Right cardiac atrium (tissue), 5 donors: ENCODE data around the gene ITPRIPL1. TPM values are rescaled to one million over a fixed set of nuclear protein-coding genes. Genes with fewer than 3 reads are reported as not detected.
A peak's percentile ranks its signal among the peaks of the same experiment; 100 is the strongest.

ENCODE experiments used
- ATAC-seq, 2 donors: fragments of 200-7000 bp; cut with Tn5 transposase; one replicate each; pipeline versions ENCODE4 v1.8.0 to v1.9.1; 2020; ENCODE audit warnings: moderate library complexity in 2 of 2, mild to moderate bottlenecking in 1 of 2
- DNase-seq, 3 donors: peaks; one replicate each; pipeline ENCODE4 v3.0.0-alpha.2; 2020
- H3K27ac ChIP-seq: one replicate; pipeline ENCODE4 v1.5.1; 2013; ENCODE audit warnings: mild to moderate bottlenecking, low read length, control low read depth, moderate library complexity
- H3K27me3 ChIP-seq: one replicate; pipeline ENCODE4 v1.6.1; 2013; ENCODE audit not compliant: control insufficient read depth, insufficient read depth
- H3K4me1 ChIP-seq: one replicate; pipeline ENCODE4 v1.6.1; 2013; ENCODE audit warnings: low read length; ENCODE audit not compliant: control insufficient read depth, insufficient read depth
- H3K4me3 ChIP-seq: one replicate; pipeline ENCODE4 v1.5.1; 2013; ENCODE audit warnings: low read length, control low read depth
- H3K9me3 ChIP-seq: one replicate; pipeline ENCODE4 v1.6.1; 2013; ENCODE audit warnings: low read length; ENCODE audit not compliant: control insufficient read depth
- WGBS: extraction: QIAGEN DNeasy Blood & Tissue Kit; methylation state at CpG from one replicate; pipeline ENCODE4 v1.1.7; 2013; 5-methylcytosine and 5-hydroxymethylcytosine counted together
- intact Hi-C, 4 donors: fragments of 100-400 bp; cut with DNase I; formaldehyde crosslinking; loops; one replicate each; pipeline versions ENCODE4 v1.11.0 to v1.14.0; 2022 to 2023
- polyA plus RNA-seq: library from polyadenylated mRNA; stranded (reverse); fragments of 200-250 nt; gene quantifications from one replicate; pipeline ENCODE4 v1.2.3, GENCODE V29; 2013
- total RNA-seq, 4 donors: library from RNA; stranded (reverse); fragmentation: NEBNext Ultra II Directional; extraction: Animal tissue kit (Norgen Biotek cat#: 25700); gene quantifications; one replicate each; pipeline ENCODE4 v1.2.1, GENCODE V29; 2021
- donor health status: healthy with polysubstance abuse.
- donor health status: DM: no; HTN: yes; CAD: no.
- donor health status: DM: no; HTN: no; CAD: no.
- donor health status: DM: no; HTN: yes; CAD: no; lungs with severe emphysema.
- donor health status: DM: yes; HTN: yes; CAD: no.

Gene ITPRIPL1
- total and polyA plus RNA-seq, 5 donors = 0.50 to 1.5 (median 0.68) TPM

GRCh38 chr2:96305979-96306308 lies 19.2 kb upstream of the ITPRIPL1 start:
- H3K27ac ChIP-seq = peak overlapping the region; percentile 53
- peak overlapping the region; percentile 81 for H3K4me3 ChIP-seq
- no peaks in the 10 kb centered on the region for H3K9me3 ChIP-seq
- 23% methylated on average over 9 of the region's 9 CpGs for whole genome bisulfite sequencing
- intact Hi-C loops = no loop called here
- H3K27me3 ChIP-seq = no peaks in the 10 kb centered on the region
- ATAC-seq (peak in 1 of 2 donors; percentile 2), DNase-seq (no peak)
- peaks cover 10% of the 10 kb centered on the region for H3K4me1 ChIP-seq

GRCh38 chr2:96306370-96306769 lies 18.7 kb upstream of the ITPRIPL1 start:
- DNase-seq (no peak), ATAC-seq (no peak)
- peak overlapping the region; percentile 53 for H3K27ac ChIP-seq
- 93% methylated on average over 3 of the region's 3 CpGs for WGBS
- peaks cover 10% of the 10 kb centered on the region for H3K4me1 ChIP-seq
- intact Hi-C loops = no loop called here
- peak overlapping the region; percentile 81 for H3K4me3 ChIP-seq
- H3K9me3 ChIP-seq = no peaks in the 10 kb centered on the region
- H3K27me3 ChIP-seq = no peaks in the 10 kb centered on the region

- 81% methylated on average over 5 of the region's 5 CpGs for WGBS
- intact Hi-C loops = no loop called here
These were observed 16.9 kb upstream of the ITPRIPL1 start for GRCh38 chr2:96308248-96308647.

GRCh38 chr2:96315005-96315399 lies 10.1 kb upstream of the ITPRIPL1 start:
- WGBS = 72% methylated on average over 3 of the region's 3 CpGs
- intact Hi-C loops = loop anchor here in 1 of 4 donors (10.0 kb wide), 1 partner anchor 190 kb away; the partner anchor contains the start of gene NEURL3
- Histone ChIP-seq H3K27ac (no peak overlapping the region), H3K27me3 (no peaks in the 10 kb centered on the region), H3K4me1 (no peaks in the 10 kb centered on the region), H3K4me3 (no peak overlapping the region), H3K9me3 (no peaks in the 10 kb centered on the region)
- no peak for DNase-seq
- ATAC-seq = no peak

More at GRCh38 chr2:96308248-96308647, 16.9 kb upstream of the ITPRIPL1 start:
- H3K27ac ChIP-seq = no peak overlapping the region
- DNase-seq (no peak), ATAC-seq (no peak)
- peaks cover 10% of the 10 kb centered on the region for H3K4me1 ChIP-seq
- no peak overlapping the region for H3K4me3 ChIP-seq
- H3K9me3 ChIP-seq = no peaks in the 10 kb centered on the region
- H3K27me3 ChIP-seq = no peaks in the 10 kb centered on the region

- ATAC-seq (no peak), DNase-seq (no peak)
- WGBS = 57% methylated on average over 7 of the region's 7 CpGs
- no peaks in the 10 kb centered on the region for H3K4me1 ChIP-seq
- H3K9me3 ChIP-seq = no peaks in the 10 kb centered on the region
- intact Hi-C loops = loop anchor here in 1 of 4 donors (10.0 kb wide), 1 partner anchor 189 kb away; the partner anchor contains the start of gene NEURL3
- H3K27ac ChIP-seq = no peak overlapping the region
- no peaks in the 10 kb centered on the region for H3K27me3 ChIP-seq
- H3K4me3 ChIP-seq = no peak overlapping the region
These were observed 9.6 kb upstream of the ITPRIPL1 start for GRCh38 chr2:96315400-96316071.

GRCh38 chr2:96316999-96317398 lies 8.1 kb upstream of the ITPRIPL1 start:
- Histone ChIP-seq H3K27me3 (no peaks in the 10 kb centered on the region), H3K4me3 (no peak overlapping the region), H3K27ac (no peak overlapping the region), H3K9me3 (no peaks in the 10 kb centered on the region), H3K4me1 (no peaks in the 10 kb centered on the region)
- DNase-seq = no peak
- intact Hi-C loops = loop anchor here in 1 of 4 donors (10.0 kb wide), 1 partner anchor 188 kb away; the partner anchor contains the start of gene NEURL3
- no peak for ATAC-seq

- WGBS = 90% methylated on average over 4 of the region's 4 CpGs
- intact Hi-C loops = loop anchor here in 1 of 4 donors (10.0 kb wide), 1 partner anchor 187 kb away; the partner anchor contains the start of gene NEURL3
- no peak overlapping the region for H3K27ac ChIP-seq
- no peaks in the 10 kb centered on the region for H3K9me3 ChIP-seq
- H3K27me3 ChIP-seq = no peaks in the 10 kb centered on the region
- no peak overlapping the region for H3K4me3 ChIP-seq
- no peaks in the 10 kb centered on the region for H3K4me1 ChIP-seq
- DNase-seq (no peak), ATAC-seq (no peak)
These were observed 7.5 kb upstream of the ITPRIPL1 start for GRCh38 chr2:96317584-96317997.

GRCh38 chr2:96318723-96319122 lies 6.4 kb upstream of the ITPRIPL1 start:
- WGBS = 95% methylated on average over 4 of the region's 4 CpGs
- intact Hi-C loops = loop anchor here in 1 of 4 donors (10.0 kb wide), 1 partner anchor 186 kb away; the partner anchor contains the start of gene NEURL3
- ATAC-seq = no peak
- no peak for DNase-seq
- Histone ChIP-seq H3K4me3 (no peak overlapping the region), H3K9me3 (no peaks in the 10 kb centered on the region), H3K27ac (no peak overlapping the region), H3K27me3 (no peaks in the 10 kb centered on the region), H3K4me1 (no peaks in the 10 kb centered on the region)

GRCh38 chr2:96319396-96319795 lies 5.7 kb upstream of the ITPRIPL1 start:
- intact Hi-C loops = loop anchor here in 1 of 4 donors (10.0 kb wide), 1 partner anchor 185 kb away; the partner anchor contains the start of gene NEURL3
- no peaks in the 10 kb centered on the region for H3K27me3 ChIP-seq

GRCh38 chr2:96320326-96320725 lies 4.8 kb upstream of the ITPRIPL1 start:
- Histone ChIP-seq H3K27me3 (no peaks in the 10 kb centered on the region), H3K9me3 (no peaks in the 10 kb centered on the region), H3K4me1 (no peaks in the 10 kb centered on the region), H3K27ac (no peak overlapping the region), H3K4me3 (no peak overlapping the region)
- 95% methylated on average over 3 of the region's 3 CpGs for WGBS
- intact Hi-C loops = no loop called here
- no peak for ATAC-seq
- DNase-seq = no peak

More at GRCh38 chr2:96319396-96319795, 5.7 kb upstream of the ITPRIPL1 start:
- Histone ChIP-seq H3K4me3 (no peak overlapping the region), H3K27ac (no peak overlapping the region), H3K4me1 (no peaks in the 10 kb centered on the region), H3K9me3 (no peaks in the 10 kb centered on the region)
- DNase-seq = no peak
- no peak for ATAC-seq
- 89% methylated on average over 1 of the region's 1 CpG for WGBS

- ATAC-seq = peak; percentile 51 to 72
- Histone ChIP-seq H3K4me3 (peak overlapping the region; percentile 53), H3K4me1 (no peaks in the 10 kb centered on the region), H3K27me3 (no peaks in the 10 kb centered on the region), H3K9me3 (no peaks in the 10 kb centered on the region), H3K27ac (no peak overlapping the region)
- DNase-seq = peak; percentile 36 to 74 (median 71)
- intact Hi-C loops = no loop called here
- 4% methylated on average over 41 of the region's 41 CpGs for WGBS
These were observed 4.1 kb upstream of the ITPRIPL1 start for GRCh38 chr2:96320728-96321622.
